Neural cell (in vitro differentiated cells): Measurements from ENCODE around the gene ADCY5. TPM values are rescaled to one million over a fixed set of nuclear protein-coding genes. Genes with fewer than 3 reads are reported as not detected.

Experiments
- H2AFZ ChIP-seq: fragments of 200-600, 300-800 bp; sonication (generic), shearing (Covaris generic); 2 replicates; pipeline ENCODE4 v1.6.0; 2014; ENCODE audit warnings: low read depth, mild to moderate bottlenecking, antibody characterized with exemption, low read length, moderate library complexity
- H3F3A ChIP-seq: fragments of 200-600 bp; shearing (Covaris generic); 2 replicates; pipeline ENCODE4 v1.6.1; 2016; ENCODE audit warnings: mild to moderate bottlenecking, moderate library complexity, mixed read lengths, antibody characterized with exemption, low read length; ENCODE audit not compliant: insufficient read depth, poor library complexity, severe bottlenecking
- H3K27ac ChIP-seq: fragments of 200-600, 300-800 bp; sonication (generic), shearing (Covaris generic); 2 replicates; pipeline ENCODE4 v1.5.1; 2014; ENCODE audit warnings: mild to moderate bottlenecking, low read length, moderate library complexity
- H3K27me3 ChIP-seq: fragments of 300-800, 200-600 bp; sonication (generic), shearing (Covaris generic); 2 replicates; pipeline ENCODE4 v1.6.0; 2014; ENCODE audit warnings: mild to moderate bottlenecking, low read depth, low read length, moderate library complexity; ENCODE audit not compliant: insufficient read depth
- H3K36me3 ChIP-seq: fragments of 300-800, 200-600 bp; sonication (generic), shearing (Covaris generic); 2 replicates; pipeline ENCODE4 v1.5.1; 2014; ENCODE audit warnings: mild to moderate bottlenecking, antibody characterized with exemption, low read length, moderate library complexity; ENCODE audit not compliant: insufficient read depth
- H3K4me2 ChIP-seq: fragments of 300-800, 200-600 bp; sonication (generic), shearing (Covaris generic); 2 replicates; pipeline ENCODE4 v1.6.0; 2014; ENCODE audit warnings: mild to moderate bottlenecking, low read length
- H3K4me3 ChIP-seq: fragments of 300-800, 200-600 bp; sonication (generic), shearing (Covaris generic); 2 replicates; pipeline ENCODE4 v1.5.1; 2014; ENCODE audit warnings: mild to moderate bottlenecking, low read length, moderate library complexity
- H3K79me2 ChIP-seq: fragments of 200-600 bp; shearing (Covaris generic); replicated peaks from 2 replicates; pipeline ENCODE4 v1.6.0; 2014; ENCODE audit warnings: mild to moderate bottlenecking, low read length, moderate library complexity; ENCODE audit not compliant: insufficient read depth
- H3K9ac ChIP-seq: fragments of 300-800, 200-600 bp; sonication (generic), shearing (Covaris generic); 2 replicates; pipeline ENCODE4 v1.6.1; 2016; ENCODE audit warnings: mild to moderate bottlenecking, low read length, mixed read lengths
- H3K9me2 ChIP-seq: fragments of 200-600 bp; shearing (Covaris generic); 2 replicates; pipeline ENCODE4 v1.6.1; 2016; ENCODE audit warnings: mild to moderate bottlenecking, low read length, mixed read lengths; ENCODE audit not compliant: insufficient read depth
- H3K9me3 ChIP-seq: fragments of 200-600, 300-800 bp; sonication (generic), shearing (Covaris generic); 2 replicates; pipeline ENCODE4 v1.6.1; 2016; ENCODE audit warnings: mild to moderate bottlenecking, mixed run types, low read length, moderate library complexity, mixed read lengths
- H4K20me1 ChIP-seq: fragments of 200-600 bp; shearing (Covaris generic); 2 replicates; pipeline ENCODE4 v1.6.1; 2016; ENCODE audit warnings: mild to moderate bottlenecking, mixed run types; ENCODE audit not compliant: insufficient read depth
- EP300 ChIP-seq: fragments of 450-650 bp; conservative IDR thresholded peaks from 2 replicates; pipeline ENCODE4 v1.6.1; 2014; ENCODE audit warnings: antibody characterized with exemption, mild to moderate bottlenecking, moderate library complexity; ENCODE audit not compliant: poor library complexity, severe bottlenecking
- EZH2 ChIP-seq: fragments of 200-600, 300-800 bp; shearing (Covaris generic), sonication (generic); IDR thresholded peaks from 2 replicates; pipeline ENCODE4 v1.6.1; 2014; ENCODE audit warnings: antibody characterized with exemption, low read length, borderline replicate concordance, mild to moderate bottlenecking; ENCODE audit not compliant: insufficient read depth, poor library complexity, severe bottlenecking
- MXI1 ChIP-seq: fragments of 450-650 bp; conservative IDR thresholded peaks from 2 replicates; pipeline ENCODE4 v1.6.1; 2014; ENCODE audit warnings: antibody characterized with exemption, mild to moderate bottlenecking; ENCODE audit not compliant: poor library complexity, severe bottlenecking
- POLR2AphosphoS5 ChIP-seq: IDR thresholded peaks from 2 replicates; pipeline ENCODE4 v1.6.1; 2012
- RAD21 ChIP-seq: fragments of 450-650 bp; conservative IDR thresholded peaks from 2 replicates; pipeline ENCODE4 v1.6.1; 2014; ENCODE audit warnings: antibody characterized with exemption, mild to moderate bottlenecking, moderate library complexity
- REST ChIP-seq: IDR thresholded peaks from 2 replicates; pipeline ENCODE4 v1.6.1; 2012; ENCODE audit warnings: borderline replicate concordance
- SMC3 ChIP-seq: fragments of 450-650 bp; conservative IDR thresholded peaks from 2 replicates; pipeline ENCODE4 v1.6.1; 2014; ENCODE audit warnings: antibody characterized with exemption, mild to moderate bottlenecking, moderate library complexity; ENCODE audit not compliant: poor library complexity
- TAF1 ChIP-seq: IDR thresholded peaks from 2 replicates; pipeline ENCODE4 v1.6.1; 2012; ENCODE audit warnings: low read depth
- polyA plus RNA-seq: library from polyadenylated mRNA; depleted of rRNA; stranded (reverse); fragments of >200 nt; gene quantifications from 2 replicates; pipeline ENCODE4 v1.2.3, GENCODE V29; 2014
- TF ChIP-seq, protein P1 (sequence below): fragments of 450-650 bp; IDR thresholded peaks from 2 replicates; pipeline ENCODE4 v1.5.1; 2014; ENCODE audit warnings: antibody characterized with exemption, mild to moderate bottlenecking, moderate library complexity; ENCODE audit not compliant: poor library complexity, severe bottlenecking

Gene ADCY5
- polyA plus RNA-seq, 1 donor from 2014 or later, result 7.7 TPM

DNA sequence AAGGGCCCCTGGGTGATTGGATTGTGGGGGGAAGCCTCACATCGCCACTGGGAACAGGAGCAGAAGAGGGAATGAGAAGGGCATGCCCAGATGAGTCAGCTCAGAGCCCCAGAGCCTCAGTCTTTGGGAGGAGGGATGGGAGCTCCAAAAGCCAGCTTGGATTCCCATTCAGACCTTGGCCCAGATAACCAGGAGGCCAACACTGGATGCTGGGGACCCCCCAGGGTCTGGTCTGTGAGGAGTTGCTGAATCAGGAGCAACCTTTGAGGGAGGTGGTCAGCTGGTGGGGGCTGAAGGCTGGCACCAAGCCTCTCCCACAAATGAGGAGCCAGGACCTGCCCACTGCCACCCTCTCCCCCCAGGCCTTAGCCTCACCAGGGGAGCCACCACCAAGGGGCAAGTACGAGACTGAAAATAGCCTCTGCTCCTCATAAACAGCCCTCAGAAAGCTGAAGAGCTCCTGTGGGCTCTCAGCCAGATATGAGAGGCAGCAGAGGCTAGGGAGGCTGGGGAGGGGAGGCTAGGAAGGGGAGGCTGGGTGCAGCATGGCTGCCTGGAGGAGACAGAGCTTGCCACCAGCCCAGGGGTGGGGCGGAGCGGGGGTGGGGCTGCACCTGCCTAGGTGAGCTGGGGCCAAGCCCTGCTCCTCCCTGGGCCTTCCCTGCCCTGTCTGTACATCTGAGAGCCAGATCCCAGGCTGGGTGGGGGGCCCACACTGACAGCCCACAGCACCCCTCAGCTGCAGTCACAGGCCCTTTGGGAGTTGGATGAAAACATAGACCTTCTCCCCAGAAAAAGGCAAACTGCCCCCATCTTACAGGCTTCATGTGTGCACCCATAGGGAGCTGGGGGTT is 147.3 kb downstream of the ADCY5 start:
- no peak overlapping the region for H3K9ac ChIP-seq
- H3K4me3 ChIP-seq, result no peak overlapping the region
- H3K79me2 ChIP-seq, result no peaks in the 10 kb centered on the region
- no peaks in the 10 kb centered on the region for H3F3A ChIP-seq
- no peaks in the 10 kb centered on the region for H4K20me1 ChIP-seq
- no peak for TF ChIP-seq EZH2
- no peak for TF ChIP-seq TAF1
- TF ChIP-seq POLR2AphosphoS5, result no peak
- TF ChIP-seq MXI1, result no peak
- TF ChIP-seq, protein P1, sequence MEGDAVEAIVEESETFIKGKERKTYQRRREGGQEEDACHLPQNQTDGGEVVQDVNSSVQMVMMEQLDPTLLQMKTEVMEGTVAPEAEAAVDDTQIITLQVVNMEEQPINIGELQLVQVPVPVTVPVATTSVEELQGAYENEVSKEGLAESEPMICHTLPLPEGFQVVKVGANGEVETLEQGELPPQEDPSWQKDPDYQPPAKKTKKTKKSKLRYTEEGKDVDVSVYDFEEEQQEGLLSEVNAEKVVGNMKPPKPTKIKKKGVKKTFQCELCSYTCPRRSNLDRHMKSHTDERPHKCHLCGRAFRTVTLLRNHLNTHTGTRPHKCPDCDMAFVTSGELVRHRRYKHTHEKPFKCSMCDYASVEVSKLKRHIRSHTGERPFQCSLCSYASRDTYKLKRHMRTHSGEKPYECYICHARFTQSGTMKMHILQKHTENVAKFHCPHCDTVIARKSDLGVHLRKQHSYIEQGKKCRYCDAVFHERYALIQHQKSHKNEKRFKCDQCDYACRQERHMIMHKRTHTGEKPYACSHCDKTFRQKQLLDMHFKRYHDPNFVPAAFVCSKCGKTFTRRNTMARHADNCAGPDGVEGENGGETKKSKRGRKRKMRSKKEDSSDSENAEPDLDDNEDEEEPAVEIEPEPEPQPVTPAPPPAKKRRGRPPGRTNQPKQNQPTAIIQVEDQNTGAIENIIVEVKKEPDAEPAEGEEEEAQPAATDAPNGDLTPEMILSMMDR, result no peak
- no peak for TF ChIP-seq SMC3
- no peak for TF ChIP-seq EP300
- TF ChIP-seq RAD21, result no peak
- TF ChIP-seq REST, result no peak
- no peaks in the 10 kb centered on the region for H3K9me3 ChIP-seq
- H2AFZ ChIP-seq, result no peak overlapping the region
- no peaks in the 10 kb centered on the region for H3K36me3 ChIP-seq
- no peaks in the 10 kb centered on the region for H3K27me3 ChIP-seq
- no peak overlapping the region for H3K4me2 ChIP-seq
- H3K27ac ChIP-seq, result no peak overlapping the region
- no peaks in the 10 kb centered on the region for H3K9me2 ChIP-seq

DNA sequence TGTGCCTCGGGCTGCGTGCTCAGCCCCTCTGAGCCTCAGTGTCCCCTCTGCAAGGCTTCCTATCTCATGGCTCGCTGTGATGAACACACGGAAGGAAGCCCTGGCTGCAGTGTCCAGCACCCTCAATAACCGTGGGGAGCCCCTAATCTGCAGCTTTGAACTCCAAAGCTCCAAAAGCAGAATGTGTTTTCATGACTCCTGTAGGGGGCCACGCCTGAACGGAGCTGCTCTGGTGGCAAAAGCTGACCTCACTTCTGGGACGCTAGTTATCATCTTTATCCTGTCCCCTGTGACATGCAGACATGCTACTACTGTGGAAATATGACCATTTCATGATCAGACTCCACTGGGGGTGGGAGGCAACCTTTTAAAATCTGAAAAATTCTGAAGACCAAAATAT is 148.3 kb downstream of the ADCY5 start:
- no peak for TF ChIP-seq EZH2
- TF ChIP-seq TAF1, result no peak
- no peak for TF ChIP-seq POLR2AphosphoS5
- TF ChIP-seq MXI1, result no peak
- TF ChIP-seq EP300, result no peak
- no peak for TF ChIP-seq RAD21
- TF ChIP-seq, protein P1, result no peak
- no peak for TF ChIP-seq SMC3
- TF ChIP-seq REST, result no peak
- no peak overlapping the region for H3K4me2 ChIP-seq
- H3K9me3 ChIP-seq, result no peaks in the 10 kb centered on the region
- H4K20me1 ChIP-seq, result no peaks in the 10 kb centered on the region
- no peaks in the 10 kb centered on the region for H3K9me2 ChIP-seq
- no peak overlapping the region for H2AFZ ChIP-seq
- H3K27ac ChIP-seq, result no peak overlapping the region
- H3K79me2 ChIP-seq, result no peaks in the 10 kb centered on the region
- H3K36me3 ChIP-seq, result no peaks in the 10 kb centered on the region
- no peak overlapping the region for H3K4me3 ChIP-seq
- H3K27me3 ChIP-seq, result no peaks in the 10 kb centered on the region
- no peaks in the 10 kb centered on the region for H3F3A ChIP-seq
- H3K9ac ChIP-seq, result no peak overlapping the region
